HG03196 (cell line): ENCODE results near the gene RRAS.
"Not testable (repeated sequence)": the region's sequence is repeated elsewhere in the genome, so short reads cannot be mapped to it uniquely, and the experiment has no call there.

Experiments
- ATAC-seq: cut with Tn5 transposase; IDR thresholded peaks from one replicate; pipeline ENCODE4 v1.9.1; 2021; ENCODE audit not compliant: unreplicated experiment

Gene RRAS

GRCh38 chr19:49632576-49632975, 7.4 kb downstream of the RRAS start:
- no peak for ATAC-seq

- ATAC-seq = no peak
Measured at GRCh38 chr19:49631610-49632192, 8.2 kb downstream of the RRAS start.

DNA sequence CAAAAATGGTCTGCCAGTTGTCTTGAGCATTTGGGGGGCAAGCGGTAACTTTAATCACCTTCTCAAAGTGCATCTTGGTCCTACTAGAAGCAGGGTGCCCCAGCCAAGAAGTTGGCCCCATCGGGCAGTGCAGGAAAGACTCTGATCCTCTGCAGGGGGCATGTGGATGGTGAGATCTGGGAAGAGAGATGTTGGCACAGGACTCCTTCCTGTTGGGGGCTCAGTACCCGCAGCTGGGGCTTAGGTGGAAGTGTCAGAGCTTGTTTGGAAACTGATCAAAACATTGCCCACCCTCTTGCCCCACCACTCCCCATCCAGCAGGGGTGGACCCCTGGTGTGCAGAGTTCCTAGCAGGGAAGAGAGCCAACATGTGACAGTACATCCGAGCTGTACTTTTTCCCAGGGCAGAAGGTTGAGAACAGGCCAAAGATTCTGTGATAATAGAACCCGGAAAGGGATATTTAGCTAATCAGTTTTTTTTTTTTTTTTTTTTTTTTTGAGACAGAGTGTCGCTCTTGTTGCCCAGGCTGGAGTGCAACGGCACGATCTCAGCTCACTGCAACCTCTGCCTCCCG, 8.8 kb downstream of the RRAS start:
- no peak for ATAC-seq

DNA sequence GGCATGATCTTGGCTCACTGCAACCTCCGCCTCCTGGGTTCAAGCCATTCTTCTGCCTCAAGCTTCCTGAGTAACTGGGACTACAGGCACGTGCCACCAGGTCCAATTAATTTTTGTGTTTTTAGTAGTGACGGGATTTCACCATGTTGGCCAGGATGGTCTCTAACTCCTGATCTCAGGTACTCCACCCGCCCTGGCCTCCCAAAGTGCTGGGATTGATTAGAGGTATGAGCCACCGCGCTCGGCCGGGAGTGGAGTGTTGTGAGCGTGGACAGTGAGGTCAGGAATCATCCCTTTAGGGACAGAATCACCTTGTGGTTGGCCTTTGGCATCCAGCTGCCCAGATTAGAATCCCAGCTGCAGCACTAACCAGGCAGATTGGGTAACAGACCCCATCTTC, 10.3 kb downstream of the RRAS start:
- ATAC-seq = no peak

GRCh38 chr19:49626226-49626625, 13.7 kb downstream of the RRAS start:
- ATAC-seq = no peak

- no peak for ATAC-seq
Measured at GRCh38 chr19:49624967-49625910, 14.7 kb downstream of the RRAS start.

DNA sequence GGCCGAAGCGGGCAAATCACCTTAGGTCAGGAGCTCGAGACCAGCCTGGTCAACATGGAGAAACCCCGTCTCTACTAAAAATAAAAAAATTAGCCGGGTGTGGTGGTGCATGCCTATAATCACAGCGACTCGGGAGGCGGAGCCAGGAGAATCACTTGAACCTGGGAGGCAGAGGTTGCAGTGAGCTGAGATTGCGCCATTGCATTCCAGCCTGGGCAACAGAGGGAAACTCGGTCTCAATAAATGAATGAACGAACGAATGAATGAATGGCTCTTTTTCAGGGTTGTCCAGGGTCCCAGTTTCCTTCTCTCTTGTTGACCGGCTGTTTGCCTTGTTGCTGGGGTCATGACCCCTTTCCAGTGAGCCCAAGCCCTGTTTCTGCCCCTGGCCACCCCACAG, 22.1 kb downstream of the RRAS start:
- ATAC-seq = not testable (repeated sequence)

DNA sequence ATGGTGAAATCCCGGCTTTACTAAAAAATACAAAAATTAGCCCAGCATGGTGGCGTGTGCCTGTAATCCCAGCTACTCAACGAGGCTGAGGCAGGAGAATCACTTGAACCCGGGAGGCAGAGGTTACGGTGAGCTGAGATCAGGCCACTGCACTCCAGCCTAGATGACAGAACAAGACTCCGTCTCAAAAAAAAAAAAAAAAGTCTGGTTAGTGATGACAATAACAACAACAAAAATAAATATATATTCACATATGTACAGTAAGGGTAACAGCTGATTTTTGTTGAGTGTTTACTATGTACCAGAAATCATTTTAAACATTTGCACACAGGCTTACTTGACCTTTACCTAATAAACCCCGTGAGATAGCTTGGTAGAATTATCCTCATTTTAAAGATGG, 23.0 kb downstream of the RRAS start:
- no peak for ATAC-seq

DNA sequence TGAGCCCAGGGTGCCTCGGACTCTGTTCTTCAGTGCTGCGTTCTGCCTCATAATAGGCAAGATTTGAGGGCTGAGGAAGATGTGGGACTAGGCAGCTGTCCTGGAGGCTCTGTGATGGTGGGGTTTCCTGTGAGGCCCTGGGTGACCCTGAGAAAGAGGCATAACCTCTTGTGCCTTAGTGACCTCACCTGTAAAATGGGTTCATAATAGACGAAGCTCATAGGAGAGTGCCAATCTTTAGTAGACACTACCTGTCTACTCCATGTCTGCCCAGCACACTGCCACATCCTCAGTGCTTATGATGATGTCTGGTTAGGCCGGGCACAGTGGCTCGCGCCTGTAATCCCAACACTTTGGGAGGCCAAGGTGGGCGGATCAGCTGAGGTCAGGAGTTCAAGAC, 23.4 kb downstream of the RRAS start:
- ATAC-seq = no peak

DNA sequence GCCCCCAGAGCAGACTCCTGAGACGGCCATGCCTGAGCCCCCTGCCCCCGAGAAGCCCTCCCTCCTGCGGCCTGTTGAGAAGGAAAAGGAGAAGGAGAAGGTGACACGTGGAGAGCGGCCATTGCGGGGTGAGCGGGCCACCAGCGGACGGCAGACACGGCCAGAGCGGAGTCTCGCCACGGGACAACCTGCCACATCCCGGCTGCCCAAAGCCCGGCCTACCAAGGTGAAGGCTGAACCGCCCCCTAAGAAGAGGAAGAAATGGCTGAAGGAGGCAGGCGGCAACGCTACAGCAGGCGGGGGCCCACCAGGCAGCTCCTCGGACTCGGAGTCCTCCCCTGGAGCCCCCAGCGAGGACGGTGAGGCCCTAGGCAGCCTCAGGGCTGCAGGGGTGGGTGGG, 24.1 kb downstream of the RRAS start:
- ATAC-seq = no peak

GRCh38 chr19:49614096-49614833, 25.7 kb downstream of the RRAS start:
- ATAC-seq = no peak

DNA sequence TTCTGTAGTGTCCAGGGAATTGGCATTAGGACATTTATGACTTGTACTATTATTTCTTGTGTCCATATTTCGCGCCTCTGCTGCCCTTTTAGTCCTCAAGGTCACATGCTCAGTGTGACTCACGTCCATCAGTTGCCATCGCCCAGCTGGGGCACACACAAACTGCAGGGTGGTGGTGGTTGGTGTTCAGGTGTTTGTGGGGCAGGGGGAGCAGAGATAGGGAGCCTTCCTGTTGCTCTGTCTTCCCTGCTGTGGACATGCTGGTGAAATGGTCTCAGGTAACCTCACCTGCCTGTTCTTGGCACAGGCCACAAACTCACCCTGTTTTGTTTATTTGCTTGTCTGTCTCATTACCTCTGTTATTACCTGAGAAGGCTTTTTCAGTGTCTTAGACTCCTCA, 26.6 kb downstream of the RRAS start:
- ATAC-seq = no peak

GRCh38 chr19:49609499-49610092, 30.3 kb downstream of the RRAS start:
- no peak for ATAC-seq

GRCh38 chr19:49605605-49606004, 34.3 kb downstream of the RRAS start:
- no peak for ATAC-seq

DNA sequence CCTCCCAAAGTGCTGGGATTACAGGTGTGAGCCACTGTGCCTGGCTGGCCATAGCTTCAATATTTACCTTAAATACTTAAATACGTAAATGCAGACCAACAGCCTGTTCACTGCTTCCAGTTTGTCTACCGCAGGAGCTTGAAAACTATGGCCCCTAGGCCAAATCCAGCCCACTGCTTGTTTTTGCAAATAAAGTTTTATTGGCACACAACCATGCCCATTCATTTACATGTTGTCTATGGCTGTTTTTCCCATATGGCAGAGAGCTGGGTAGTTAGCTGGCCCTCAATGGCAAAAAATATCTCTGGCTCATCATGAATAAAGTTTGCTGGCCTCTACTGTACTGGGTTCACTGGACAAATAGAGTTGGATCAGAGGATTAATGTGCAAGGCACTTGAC, 37.1 kb downstream of the RRAS start:
- ATAC-seq = no peak

DNA sequence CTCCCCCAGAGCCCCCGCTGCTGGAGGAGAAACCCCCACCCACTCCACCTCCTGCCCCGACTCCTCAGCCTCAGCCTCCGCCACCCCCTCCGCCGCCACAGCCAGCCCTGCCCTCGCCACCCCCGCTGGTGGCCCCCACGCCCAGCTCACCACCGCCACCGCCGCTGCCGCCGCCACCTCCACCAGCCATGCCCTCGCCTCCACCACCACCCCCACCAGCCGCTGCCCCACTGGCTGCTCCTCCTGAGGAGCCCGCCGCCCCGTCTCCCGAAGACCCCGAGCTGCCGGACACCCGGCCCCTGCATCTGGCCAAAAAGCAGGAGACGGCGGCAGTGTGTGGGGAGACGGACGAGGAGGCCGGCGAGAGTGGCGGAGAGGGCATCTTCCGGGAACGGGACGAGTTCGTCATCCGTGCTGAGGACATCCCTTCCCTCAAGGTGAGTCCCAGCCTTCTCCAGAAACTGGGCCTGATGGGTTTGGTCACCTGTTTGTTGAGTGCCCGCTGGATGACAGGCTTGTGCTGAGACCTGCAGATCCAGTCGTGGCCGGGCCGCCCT, 38.4 kb downstream of the RRAS start:
- no peak for ATAC-seq

DNA sequence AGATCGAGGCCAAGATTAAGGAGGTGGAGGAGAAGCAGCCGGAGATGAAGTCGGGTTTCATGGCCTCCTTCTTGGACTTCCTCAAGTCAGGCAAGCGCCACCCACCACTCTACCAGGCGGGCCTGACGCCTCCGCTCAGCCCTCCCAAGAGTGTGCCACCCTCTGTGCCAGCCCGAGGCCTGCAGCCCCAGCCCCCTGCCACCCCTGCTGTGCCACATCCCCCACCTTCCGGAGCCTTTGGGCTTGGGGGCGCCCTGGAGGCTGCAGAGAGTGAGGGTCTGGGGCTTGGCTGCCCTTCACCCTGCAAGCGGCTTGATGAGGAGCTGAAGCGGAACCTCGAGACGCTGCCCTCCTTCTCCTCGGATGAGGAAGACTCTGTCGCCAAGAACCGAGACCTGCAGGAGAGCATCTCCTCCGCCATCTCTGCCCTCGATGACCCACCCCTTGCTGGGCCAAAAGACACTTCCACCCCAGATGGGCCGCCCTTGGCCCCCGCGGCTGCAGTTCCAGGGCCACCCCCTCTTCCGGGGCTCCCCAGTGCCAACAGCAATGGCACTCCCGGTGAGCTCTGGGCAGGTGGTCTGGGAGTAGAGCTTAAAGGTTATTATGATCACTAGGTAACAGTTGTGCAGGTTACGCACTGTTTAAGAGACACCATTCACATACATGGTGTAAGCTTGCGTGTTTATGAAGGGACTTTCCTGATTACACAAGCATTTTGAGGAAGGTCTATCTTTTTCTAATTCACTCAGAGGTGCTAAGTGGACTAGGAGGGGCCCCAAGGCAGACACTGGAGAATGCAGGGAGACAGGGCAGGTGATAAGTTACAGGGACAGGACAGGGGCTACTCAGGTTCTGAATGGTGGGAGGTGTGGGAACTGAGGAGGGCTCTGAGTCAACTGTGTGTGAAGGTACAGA, 40.3 kb downstream of the RRAS start:
- no peak for ATAC-seq

GRCh38 chr19:49597703-49597974, 42.3 kb downstream of the RRAS start:
- no peak for ATAC-seq

DNA sequence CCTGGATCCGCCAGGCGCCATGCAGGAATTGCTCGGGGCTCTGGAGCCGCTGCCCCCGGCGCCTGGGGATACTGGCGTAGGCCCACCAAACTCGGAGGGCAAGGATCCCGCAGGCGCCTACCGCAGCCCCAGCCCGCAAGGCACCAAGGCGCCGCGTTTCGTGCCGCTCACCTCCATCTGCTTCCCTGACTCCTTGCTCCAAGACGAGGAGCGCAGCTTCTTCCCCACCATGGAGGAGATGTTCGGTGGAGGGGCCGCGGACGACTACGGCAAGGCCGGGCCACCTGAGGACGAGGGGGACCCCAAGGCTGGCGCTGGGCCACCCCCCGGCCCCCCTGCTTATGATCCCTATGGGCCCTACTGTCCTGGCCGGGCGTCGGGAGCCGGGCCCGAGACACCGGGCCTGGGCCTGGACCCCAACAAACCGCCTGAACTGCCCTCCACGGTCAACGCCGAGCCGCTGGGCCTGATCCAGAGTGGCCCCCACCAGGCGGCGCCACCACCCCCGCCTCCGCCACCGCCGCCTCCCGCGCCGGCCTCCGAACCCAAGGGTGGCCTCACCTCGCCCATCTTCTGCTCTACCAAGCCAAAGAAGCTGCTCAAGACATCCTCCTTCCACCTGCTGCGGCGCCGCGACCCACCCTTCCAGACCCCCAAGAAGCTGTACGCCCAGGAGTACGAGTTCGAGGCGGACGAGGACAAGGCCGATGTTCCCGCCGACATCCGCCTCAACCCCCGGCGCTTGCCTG, 42.8 kb downstream of the RRAS start:
- ATAC-seq = no peak
